Effector memory CD4-positive, alpha-beta T cell (primary cell): ENCODE measurements around the gene CREB1.
"Not testable (repeated sequence)": the region's sequence is repeated elsewhere in the genome, so short reads cannot be mapped to it uniquely, and the experiment has no call there.

Experiments used
- DNase-seq, 3 donors: peaks; one replicate each; pipeline ENCODE4 v3.0.0-alpha.2; 2020
- H3K27ac ChIP-seq: 2 replicates; pipeline ENCODE4 v1.7.0; 2013; ENCODE audit warnings: mild to moderate bottlenecking, low read length, moderate library complexity; ENCODE audit not compliant: insufficient read depth, poor library complexity, severe bottlenecking
- H3K27me3 ChIP-seq: replicated peaks from 2 replicates; pipeline ENCODE4 v1.7.0; 2013; ENCODE audit warnings: mild to moderate bottlenecking, low read length; ENCODE audit not compliant: insufficient read depth, control insufficient read depth, poor library complexity, severe bottlenecking
- H3K36me3 ChIP-seq: 2 replicates; pipeline ENCODE4 v1.7.0; 2013; ENCODE audit warnings: mild to moderate bottlenecking, low read length, moderate library complexity; ENCODE audit not compliant: control insufficient read depth, insufficient read depth
- H3K4me1 ChIP-seq: 2 replicates; pipeline ENCODE4 v1.7.0; 2013; ENCODE audit warnings: low read length, mild to moderate bottlenecking; ENCODE audit not compliant: control insufficient read depth, insufficient read depth, poor library complexity, severe bottlenecking
- H3K4me3 ChIP-seq: 2 replicates; pipeline ENCODE4 v1.7.0; 2013; ENCODE audit warnings: low read length, low read depth, mild to moderate bottlenecking; ENCODE audit not compliant: insufficient read depth, poor library complexity, severe bottlenecking
- H3K9me3 ChIP-seq: 2 replicates; pipeline ENCODE4 v1.7.0; 2013; ENCODE audit warnings: mild to moderate bottlenecking, low read length, moderate library complexity; ENCODE audit not compliant: control insufficient read depth

CREB1 gene

DNA sequence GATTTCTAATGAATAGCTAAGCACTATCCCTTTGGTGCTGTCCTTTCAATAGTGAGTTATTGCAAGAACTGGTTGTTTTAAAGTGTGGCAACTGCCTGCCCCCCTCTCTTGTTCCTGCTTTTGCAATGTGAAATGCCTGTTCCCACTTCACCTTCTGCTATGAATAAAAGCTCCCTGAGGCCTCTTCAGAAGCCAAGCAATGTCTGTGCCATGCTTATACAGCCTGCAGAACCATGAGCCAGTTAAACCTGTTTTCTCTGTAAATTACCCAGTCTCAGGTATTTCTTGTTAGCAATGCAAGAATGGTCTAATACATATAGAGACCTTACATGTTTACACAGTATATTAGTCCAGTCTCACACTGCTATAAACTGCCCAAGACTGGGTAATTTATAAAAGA is 110.4 kb downstream of the CREB1 start:
- H3K27ac ChIP-seq: no peak overlapping the region
- H3K27me3 ChIP-seq: no peaks in the 10 kb centered on the region
- no peak for DNase-seq
- H3K4me1 ChIP-seq: no peaks in the 10 kb centered on the region
- no peaks in the 10 kb centered on the region for H3K9me3 ChIP-seq
- no peaks in the 10 kb centered on the region for H3K36me3 ChIP-seq
- no peak overlapping the region for H3K4me3 ChIP-seq

DNA sequence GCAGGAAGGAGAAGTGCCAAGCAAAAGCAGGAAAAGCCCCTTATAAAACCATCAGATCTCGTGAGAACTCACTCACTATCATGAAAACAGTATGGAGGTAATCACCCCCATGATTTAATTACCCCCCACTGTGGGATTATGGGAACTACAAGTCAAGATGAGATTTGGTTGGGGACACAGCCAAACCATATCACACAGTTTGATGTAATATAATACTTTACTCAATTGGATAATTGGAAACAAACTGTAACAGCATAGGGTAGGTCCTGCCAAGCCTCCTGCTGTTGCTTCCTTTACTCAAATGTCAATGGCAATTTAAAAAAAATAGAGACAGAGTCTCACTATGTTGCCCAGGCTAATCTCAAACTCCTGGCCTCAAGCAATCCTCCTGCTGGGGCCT is 110.9 kb downstream of the CREB1 start:
- H3K27ac ChIP-seq: no peak overlapping the region
- no peaks in the 10 kb centered on the region for H3K27me3 ChIP-seq
- DNase-seq: no peak
- H3K36me3 ChIP-seq: no peaks in the 10 kb centered on the region
- H3K4me1 ChIP-seq: no peaks in the 10 kb centered on the region
- no peak overlapping the region for H3K4me3 ChIP-seq
- no peaks in the 10 kb centered on the region for H3K9me3 ChIP-seq

DNA sequence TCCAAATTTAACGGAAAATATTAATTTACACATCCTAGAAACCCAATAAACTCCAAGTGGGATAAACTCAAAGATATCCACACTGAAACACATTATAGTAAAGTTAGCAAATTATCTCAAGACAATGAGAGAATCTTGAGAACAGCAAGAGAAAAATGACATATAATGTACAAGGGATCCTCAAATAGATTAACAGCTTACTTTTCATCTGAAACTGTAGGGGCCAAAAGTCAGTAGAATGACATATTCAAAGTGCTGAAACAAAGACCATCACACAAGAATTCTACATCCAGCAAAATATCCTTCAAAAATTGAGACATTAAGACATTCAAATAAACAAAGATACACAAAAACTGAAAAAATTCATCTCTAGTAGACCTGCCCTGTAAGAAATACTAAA is 114.1 kb downstream of the CREB1 start:
- no peak overlapping the region for H3K4me3 ChIP-seq
- no peaks in the 10 kb centered on the region for H3K27me3 ChIP-seq
- no peaks in the 10 kb centered on the region for H3K9me3 ChIP-seq
- H3K4me1 ChIP-seq: no peaks in the 10 kb centered on the region
- H3K36me3 ChIP-seq: no peaks in the 10 kb centered on the region
- H3K27ac ChIP-seq: no peak overlapping the region
- DNase-seq: no peak

DNA sequence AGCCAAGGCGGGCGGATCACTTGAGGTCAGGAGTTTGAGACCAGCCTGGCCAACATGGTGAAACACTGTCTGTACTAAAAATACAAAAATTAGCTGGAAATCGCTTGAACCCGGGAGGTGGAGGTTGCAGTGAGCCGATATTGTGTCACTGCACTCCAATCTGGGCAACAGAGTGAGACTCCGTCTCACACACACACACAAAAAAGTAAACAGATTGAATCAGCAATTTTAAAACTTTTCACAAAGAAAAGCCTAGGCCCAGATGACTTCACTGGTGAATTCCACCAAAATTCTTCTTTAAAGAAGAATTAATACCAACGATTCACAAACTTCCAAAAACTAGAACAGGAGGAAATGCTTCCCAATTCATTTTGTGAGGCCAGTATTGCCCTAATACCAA is 116.8 kb downstream of the CREB1 start:
- H3K9me3 ChIP-seq, H3K4me3 ChIP-seq, H3K27ac ChIP-seq, DNase-seq, H3K27me3 ChIP-seq, H3K36me3 ChIP-seq, H3K4me1 ChIP-seq: not testable (repeated sequence)
